Upper lobe of left lung (tissue), 4 donors: ENCODE results near the gene ATP12A.

Experiments
- CTCF ChIP-seq, 6 experiments: fragments of 450-650 bp in 4 of 6; fragments of 200-600 bp in 2 of 6; sonication (generic) in 2 of 6; IDR thresholded peaks; one replicate each; pipeline ENCODE4 v1.5.1; 2016 to 2019; ENCODE audit warnings: antibody characterized with exemption in 6 of 6
- POLR2A ChIP-seq, 4 donors: fragments of 450-650 bp; IDR thresholded peaks; one replicate each; pipeline ENCODE4 v1.5.1; 2016 to 2017; ENCODE audit warnings: antibody characterized with exemption in 4 of 4, mild to moderate bottlenecking in 2 of 4

- TF ChIP-seq POLR2A (IDR thresholded peaks at IDR 0.05) (no peak), CTCF (IDR thresholded peaks at IDR 0.05) (no peak)
Observed at GRCh38 chr13:24661713-24662112, 18.5 kb upstream of the ATP12A start.
